HL-60 (cell line): ENCODE data around the gene C17orf113.

Experiments
- CTCF ChIP-seq: IDR thresholded peaks from one replicate; pipeline ENCODE4 v1.5.1; 2011; ENCODE audit warnings: low read length, control low read depth, inconsistent platforms; ENCODE audit not compliant: insufficient read depth
- POLR2AphosphoS5 ChIP-seq: IDR thresholded peaks from 2 replicates; pipeline ENCODE4 v1.6.1; 2012; ENCODE audit warnings: low read depth
- REST ChIP-seq: IDR thresholded peaks from 2 replicates; pipeline ENCODE4 v1.6.1; 2012; ENCODE audit warnings: low read depth; ENCODE audit not compliant: insufficient replicate concordance
- SPI1 ChIP-seq: IDR thresholded peaks from 2 replicates; pipeline ENCODE4 v1.6.1; 2012; ENCODE audit warnings: low read depth, mild to moderate bottlenecking, borderline replicate concordance

GRCh38 chr17:42053731-42054500, 3.5 kb upstream of the C17orf113 start:
- TF ChIP-seq SPI1 (no peak), CTCF (no peak), POLR2AphosphoS5 (no peak), REST (no peak)
